Stimulated activated CD8-positive, alpha-beta memory T cell treated with anti-CD3 and anti-CD28 coated beads, Interleukin-12 subunit alpha, Interleukin-12 subunit beta, amount 100 ng/mL, for 24 hours (primary cell): ENCODE data around the gene AFF3.
"Not testable (repeated sequence)": the region's sequence is repeated elsewhere in the genome, so short reads cannot be mapped to it uniquely, and the experiment has no call there.

Source experiments
- DNase-seq: peaks from one replicate; pipeline ENCODE4 v3.0.0-alpha.2; 2020; ENCODE audit errors: extremely low read depth

The AFF3 gene

GRCh38 chr2:99554238-99554637 lies 588.2 kb downstream of the AFF3 start:
- no peak for DNase-seq

- DNase-seq = no peak
These were observed 589.9 kb downstream of the AFF3 start for GRCh38 chr2:99552529-99552928.

GRCh38 chr2:99550368-99550767 lies 592.0 kb downstream of the AFF3 start:
- no peak for DNase-seq

- no peak for DNase-seq
These were observed 596.8 kb downstream of the AFF3 start for GRCh38 chr2:99545604-99546003.

DNA sequence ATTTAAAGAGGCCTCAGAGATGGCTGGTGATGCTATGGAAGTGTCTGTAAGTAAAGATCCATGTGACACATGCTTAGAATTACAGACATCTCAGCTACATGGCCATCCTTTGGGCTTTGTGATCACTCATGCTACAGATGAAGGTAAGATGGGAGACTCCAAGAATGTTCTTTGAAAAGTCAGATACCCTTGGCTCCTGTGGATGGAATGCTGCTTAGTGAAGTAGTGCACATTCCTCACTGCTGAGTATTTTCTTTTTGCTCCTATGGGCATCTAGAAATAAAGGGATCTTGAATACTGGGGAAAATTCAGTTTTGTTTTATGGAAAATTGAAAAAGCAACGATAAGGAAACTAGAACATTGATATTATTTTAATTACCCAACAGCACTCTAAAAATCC lies 597.3 kb downstream of the AFF3 start:
- no peak for DNase-seq

GRCh38 chr2:99544608-99545007 lies 597.8 kb downstream of the AFF3 start:
- no peak for DNase-seq

GRCh38 chr2:99543247-99543646 lies 599.1 kb downstream of the AFF3 start:
- no peak for DNase-seq

- DNase-seq = no peak
These were observed 604.4 kb downstream of the AFF3 start for GRCh38 chr2:99537910-99538485.

DNA sequence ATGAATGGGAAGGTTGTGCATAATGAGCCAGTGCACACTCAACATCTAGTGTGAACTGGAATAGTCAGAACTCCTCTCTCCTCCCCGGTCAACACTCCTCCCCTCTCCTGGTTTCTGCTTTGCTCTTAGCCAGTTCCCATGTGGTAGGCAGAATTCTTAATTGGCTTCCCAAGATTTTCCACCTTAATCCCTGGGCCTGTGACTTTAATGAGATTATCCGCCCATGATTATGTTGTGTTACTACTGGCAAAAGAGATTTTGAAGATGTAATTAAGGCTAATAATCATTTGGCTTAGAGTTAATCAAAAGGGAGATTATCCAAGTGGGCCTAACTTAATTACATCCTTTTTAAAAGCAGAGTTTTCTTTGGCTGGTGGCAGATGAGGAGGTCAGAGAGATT lies 618.3 kb downstream of the AFF3 start:
- DNase-seq = no peak

DNA sequence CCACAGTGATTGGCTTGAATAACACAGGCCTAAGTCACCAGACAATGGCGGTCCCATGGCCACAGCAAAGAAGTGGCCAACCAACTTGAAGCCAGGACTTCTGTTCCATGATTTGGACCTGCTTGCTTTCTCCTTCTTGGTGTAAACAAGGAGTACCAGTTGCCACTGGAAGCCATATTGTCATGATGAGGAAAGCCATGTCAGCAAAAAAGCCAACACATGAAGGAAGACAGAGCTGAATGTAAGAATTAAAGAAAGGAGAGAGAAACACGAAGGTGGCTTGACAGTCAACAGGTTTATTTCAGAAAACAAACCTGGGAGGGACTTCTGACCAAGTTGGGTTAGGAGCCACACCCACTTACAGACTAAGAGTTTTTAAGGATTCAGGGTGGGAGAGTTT lies 620.2 kb downstream of the AFF3 start:
- no peak for DNase-seq

DNA sequence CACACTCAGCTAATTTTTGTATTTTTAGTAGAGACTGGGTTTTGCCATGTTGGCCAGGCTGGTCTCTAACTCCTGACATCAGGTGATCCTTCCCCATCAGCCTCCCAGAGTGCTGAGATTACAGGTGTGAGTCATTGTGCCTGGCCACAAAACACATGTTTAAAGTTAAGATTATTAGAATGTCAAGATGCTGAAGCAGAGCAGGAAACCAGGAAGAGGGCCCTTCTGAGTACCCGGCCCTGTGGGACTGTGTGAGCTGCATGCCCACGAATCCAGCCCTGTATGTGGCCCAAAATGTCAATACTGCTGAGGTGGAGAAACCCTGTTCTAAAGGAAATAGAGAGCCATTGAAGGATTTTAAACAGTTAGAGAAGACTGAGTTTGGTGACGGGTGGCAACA lies 621.6 kb downstream of the AFF3 start:
- DNase-seq = no peak

- DNase-seq = no peak
These were observed 622.2 kb downstream of the AFF3 start for GRCh38 chr2:99520195-99520594.

DNA sequence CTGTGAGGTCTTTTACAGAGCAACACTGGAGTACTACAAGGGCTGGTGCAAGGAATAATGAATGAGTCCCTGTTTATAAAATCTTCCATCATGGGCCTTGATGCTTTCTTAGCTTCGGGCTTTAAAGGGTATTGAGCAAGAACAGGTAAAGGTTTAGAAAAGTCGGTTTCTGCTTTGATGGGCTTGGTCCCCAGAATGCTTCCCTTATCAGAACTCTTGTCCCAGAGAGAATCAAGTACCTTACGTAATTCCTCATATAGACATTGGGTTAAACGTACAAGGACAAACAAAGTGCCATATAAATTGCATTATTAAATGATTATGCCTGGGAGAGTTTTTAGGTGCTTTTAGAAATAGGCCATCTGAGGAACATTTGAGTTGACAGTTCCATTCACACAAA lies 628.0 kb downstream of the AFF3 start:
- no peak for DNase-seq

DNA sequence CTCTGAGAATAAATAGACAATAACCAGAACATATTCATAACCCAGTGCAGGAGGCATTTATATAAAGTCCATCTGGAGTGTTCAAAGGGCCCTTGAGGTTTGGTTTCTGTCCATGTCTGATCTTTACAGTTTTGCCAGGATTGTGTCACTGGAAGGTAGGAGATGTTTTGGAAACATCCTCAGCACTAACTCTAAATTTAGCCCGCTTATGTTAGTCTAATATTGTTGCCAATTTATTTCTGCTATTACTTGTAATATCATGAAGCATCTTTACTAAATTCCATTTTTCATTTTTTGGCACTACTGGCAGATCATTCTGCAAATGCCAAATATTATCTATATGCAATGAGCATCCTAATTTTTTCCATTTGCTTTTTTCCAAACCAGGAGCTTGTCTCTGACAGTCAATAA lies 630.2 kb downstream of the AFF3 start:
- DNase-seq = no peak

DNA sequence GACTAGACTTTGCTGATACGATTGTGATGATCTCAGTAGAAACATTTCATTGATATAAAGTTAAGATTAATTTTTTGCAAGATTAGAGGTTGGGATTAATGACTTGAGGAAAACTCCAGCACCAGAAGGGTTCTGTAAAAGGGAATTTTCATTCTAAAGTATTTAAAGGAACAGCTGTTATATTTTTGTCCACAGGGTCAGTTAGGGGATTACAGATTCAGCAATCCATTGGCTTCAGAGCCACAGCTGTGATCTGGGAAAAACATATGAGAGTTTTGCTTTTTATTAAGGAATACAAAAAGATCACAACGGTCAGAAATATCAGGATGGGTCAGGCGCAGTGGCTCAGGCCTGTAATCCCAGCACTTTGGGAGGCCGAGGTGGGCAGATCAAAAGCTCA lies 633.0 kb downstream of the AFF3 start:
- DNase-seq = no peak

GRCh38 chr2:99507937-99508818 lies 634.2 kb downstream of the AFF3 start:
- DNase-seq = no peak

DNA sequence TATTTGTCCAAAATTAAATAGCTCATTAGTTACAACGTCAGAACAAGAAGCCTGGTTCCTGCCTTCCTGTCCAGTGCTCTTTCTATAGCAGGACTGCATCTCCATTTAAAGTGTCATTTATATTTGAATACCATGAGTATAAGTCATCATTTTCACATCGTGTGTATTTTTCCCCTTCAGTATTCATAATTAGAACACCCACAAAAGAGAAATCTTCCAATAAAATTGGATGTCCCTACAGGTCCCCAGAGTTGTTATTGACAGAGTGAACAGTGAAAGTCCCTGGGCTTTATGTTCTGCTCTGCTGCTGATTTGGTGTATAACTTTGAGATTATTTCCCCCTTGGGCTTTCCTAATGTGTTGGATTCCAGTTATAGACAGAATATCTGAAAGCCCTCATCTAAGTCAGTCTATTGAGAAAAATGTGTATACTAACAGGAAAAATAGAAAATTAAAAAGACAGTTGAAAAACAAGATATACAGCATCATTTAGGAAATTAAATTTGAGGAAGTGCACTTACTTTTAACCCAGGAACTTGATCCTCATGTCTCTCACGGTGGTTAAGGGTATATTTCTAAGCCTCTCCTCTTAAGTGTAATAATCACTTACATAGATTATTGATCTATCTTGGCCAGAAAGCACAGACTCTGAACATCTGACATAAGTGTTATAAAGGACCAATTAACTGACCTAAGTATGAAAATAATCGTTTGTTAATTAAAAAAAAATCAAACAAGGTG lies 637.4 kb downstream of the AFF3 start:
- no peak for DNase-seq

- DNase-seq = not testable (repeated sequence)
These were observed 638.6 kb downstream of the AFF3 start for GRCh38 chr2:99503662-99504416.

DNA sequence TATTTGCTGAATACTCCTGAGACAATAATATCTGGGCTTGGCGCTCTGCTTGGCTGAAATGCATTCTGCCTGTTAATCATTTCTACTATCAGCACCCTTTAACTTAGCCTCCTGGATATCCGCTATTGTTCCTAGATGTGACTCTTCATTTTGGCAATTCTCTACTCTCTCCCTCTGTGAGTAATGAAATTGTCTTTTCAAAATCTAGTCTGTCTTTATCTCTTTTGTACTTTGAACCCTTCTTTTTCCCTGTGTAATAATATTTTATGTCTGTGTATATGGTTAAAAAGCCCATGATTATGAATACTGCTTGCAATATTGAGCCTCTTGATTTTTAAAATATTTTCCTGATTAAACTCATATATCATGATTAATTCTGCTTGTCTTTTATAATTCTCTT lies 646.4 kb downstream of the AFF3 start:
- DNase-seq = no peak
